Heart right ventricle (tissue), 16 donors: ENCODE results near the gene NPAS3. TPM values are rescaled to one million over a fixed set of nuclear protein-coding genes. Genes with fewer than 3 reads are reported as not detected.
A peak's percentile ranks its signal among the peaks of the same experiment; 100 is the strongest.

Experiments used
- ATAC-seq, 8 donors: fragments of 200-7000 bp; cut with Tn5 transposase; one replicate each; pipeline ENCODE4 v1.9.1; 2020; ENCODE audit warnings: mild to moderate bottlenecking in 8 of 8, moderate library complexity in 8 of 8, moderate number of reproducible peaks in 1 of 8
- DNase-seq, 2 donors: peaks; one replicate each; pipeline ENCODE4 v3.0.0-alpha.2; 2020
- H3K27ac ChIP-seq, 10 donors: fragments of 200-600 bp; sonication (generic) in 2 of 10; one replicate each; pipeline versions ENCODE4 v1.5.0 to v1.8.0; 2020 to 2022; ENCODE audit warnings: mild to moderate bottlenecking in 3 of 10
- H3K27me3 ChIP-seq, 7 donors: fragments of 200-600 bp; one replicate each; pipeline ENCODE4 v1.8.0; 2021 to 2022; ENCODE audit warnings: mild to moderate bottlenecking in 2 of 7
- H3K36me3 ChIP-seq, 9 donors: fragments of 200-600 bp; sonication (generic) in 1 of 9; one replicate each; pipeline versions ENCODE4 v1.5.0 to v1.8.0; 2020 to 2022; ENCODE audit warnings: mild to moderate bottlenecking in 2 of 9
- H3K4me1 ChIP-seq, 9 donors: fragments of 200-600 bp; sonication (generic) in 1 of 9; one replicate each; pipeline versions ENCODE4 v1.5.0 to v1.8.0; 2020 to 2022; ENCODE audit warnings: mild to moderate bottlenecking in 4 of 9
- H3K4me3 ChIP-seq, 10 donors: fragments of 200-600 bp; sonication (generic) in 2 of 10; one replicate each; pipeline versions ENCODE4 v1.5.0 to v1.8.0; 2020 to 2022; ENCODE audit warnings: mild to moderate bottlenecking in 7 of 10, moderate library complexity in 2 of 10
- H3K9me3 ChIP-seq, 11 donors: fragments of 200-600 bp in 10 of 11; sonication (generic) in 2 of 11; one replicate each; pipeline versions ENCODE4 v1.5.0 to v1.8.0; 2013 to 2022; ENCODE audit warnings: mild to moderate bottlenecking in 2 of 11, control low read depth in 1 of 11, moderate library complexity in 1 of 11
- CTCF ChIP-seq, 9 donors: fragments of 200-600 bp; sonication (generic) in 2 of 9; IDR thresholded peaks; one replicate each; pipeline versions ENCODE4 v1.5.0 to v1.8.0; 2021 to 2022; ENCODE audit warnings: antibody characterized with exemption in 9 of 9, mild to moderate bottlenecking in 5 of 9, moderate library complexity in 1 of 9
- WGBS, 2 donors: extraction: QIAGEN DNeasy Blood & Tissue Kit; methylation state at CpG; one replicate each; pipeline ENCODE4 v1.1.7; 2013; ENCODE audit warnings: inconsistent platforms in 1 of 2; 5-methylcytosine and 5-hydroxymethylcytosine counted together
- intact Hi-C, 10 donors: fragments of 100-400 bp; cut with DNase I; formaldehyde crosslinking; loops; one replicate each; pipeline versions ENCODE4 v1.11.1 to v1.14.2; 2022
- polyA plus RNA-seq, 2 donors: library from polyadenylated mRNA; stranded (reverse); fragments of 200-250 nt; gene quantifications; one replicate each; pipeline ENCODE4 v1.2.3, GENCODE V29; 2013
- total RNA-seq, 10 donors: library from RNA; stranded (reverse); fragmentation: NEBNext Ultra II Directional in 3 of 10; extraction: Animal tissue kit (Norgen Biotek cat#: 25700) in 3 of 10; gene quantifications; one replicate each; pipeline versions ENCODE4 v1.2.1 to v1.2.4, GENCODE V29; 2021 to 2023
- donor health status: Arrhythmogenic right ventricular cardiomyopathy.
- donor health status: ischemic (EF 13 %, LVEDD 7.1; RV severe dilation, severe dysfunction).
- donor health status: healthy with polysubstance abuse.
- donor health status: DM: no; HTN: yes; CAD: no.
- donor health status: DM: no; HTN: no; CAD: no.
- donor health status: ischemic (EF 25% LVEDD 6.9; RV normal size, moderate dysfunction).
- donor health status: ischemic (EF 25% LVEDD 5.7; RV mildly dilated, moderate dysfunction).
- donor health status: healthy.
- donor health status: DM: yes; HTN: yes; CAD: no.
- donor health status: Ischemic cardiomyopathy.
- donor health status: ischemic (EF 35%, LVEDD 5.7; RV mildly dilated, moderate dysfunction).
- donor health status: nonischemic (EF 11% LVEDD 7.7; RV severe dilation, severe dysfunction).
- donor health status: DM: yes; HTN: yes; CAD: no.
- donor health status: PGD.
- donor health status: ischemic (EF 29% LVEDD 5.4; RV normal size, mild dysfunction).
- donor health status: nonischemic (EF 23%, LVEDD 6.1; RV moderate dilation, normal function).

NPAS3 gene
- total and polyA plus RNA-seq, 12 donors, result 0.12 to 2.8 (median 0.99) TPM

GRCh38 chr14:33848706-33849454, 910.2 kb downstream of the NPAS3 start:
- Histone ChIP-seq H3K4me3 (no peak overlapping the region), H3K9me3 (no peaks in the 10 kb centered on the region), H3K27ac (no peak overlapping the region), H3K36me3 (no peaks in the 10 kb centered on the region), H3K4me1 (peaks cover 0 to 11% (median 3%) of the 10 kb centered on the region in 9 donors), H3K27me3 (no peaks in the 10 kb centered on the region)
- TF ChIP-seq CTCF (IDR thresholded peaks at IDR 0.05), result peak; percentile 56 to 81 (median 75)
- WGBS, 2 donors, result 57 to 59% methylated on average over 8 of the region's 8 CpGs
- ATAC-seq (peak; percentile 78 to 95 (median 92)), DNase-seq (peak; percentile 51 to 71)
- intact Hi-C loops, result loop anchor here in 6 of 10 donors (1.0 to 10.0 kb wide), 8 partner anchors 96 to 456 kb away; partner anchors contain the start of gene EGLN3 (in 1 of the 6)

GRCh38 chr14:33849455-33849801, 910.7 kb downstream of the NPAS3 start:
- no peaks in the 10 kb centered on the region for H3K27me3 ChIP-seq
- H3K4me1 ChIP-seq, result peaks cover 0 to 11% (median 3%) of the 10 kb centered on the region in 9 donors
- H3K27ac ChIP-seq, result no peak overlapping the region
- no peaks in the 10 kb centered on the region for H3K9me3 ChIP-seq
- intact Hi-C loops, result loop anchor here in 6 of 10 donors (1.0 to 10.0 kb wide), 8 partner anchors 95 to 455 kb away; partner anchors contain the start of gene EGLN3 (in 1 of the 6)
- no peaks in the 10 kb centered on the region for H3K36me3 ChIP-seq
- H3K4me3 ChIP-seq, result no peak overlapping the region
- ATAC-seq (no peak), DNase-seq (no peak)
- 100% methylated on average over 1 of the region's 1 CpG for WGBS, 2 donors
- no peak for TF ChIP-seq CTCF (IDR thresholded peaks at IDR 0.05)

GRCh38 chr14:33850826-33851225, 912.1 kb downstream of the NPAS3 start:
- 86 to 91% methylated on average over 7 of the region's 7 CpGs for WGBS, 2 donors
- H3K9me3 ChIP-seq, result no peaks in the 10 kb centered on the region
- no peaks in the 10 kb centered on the region for H3K36me3 ChIP-seq
- no peak for DNase-seq
- H3K27ac ChIP-seq, result no peak overlapping the region
- ATAC-seq, result peak in 1 of 8 donors; percentile 35
- H3K4me1 ChIP-seq, result peaks cover 0 to 11% (median 3%) of the 10 kb centered on the region in 9 donors
- no peak for TF ChIP-seq CTCF (IDR thresholded peaks at IDR 0.05)
- no peaks in the 10 kb centered on the region for H3K27me3 ChIP-seq
- intact Hi-C loops, result loop anchor here in 1 of 10 donors (10.0 kb wide), 1 partner anchor 94 kb away; no protein-coding TSS in a partner anchor
- no peak overlapping the region for H3K4me3 ChIP-seq

GRCh38 chr14:33851366-33851765, 912.7 kb downstream of the NPAS3 start:
- H3K36me3 ChIP-seq, result no peaks in the 10 kb centered on the region
- no peak overlapping the region for H3K27ac ChIP-seq
- no peaks in the 10 kb centered on the region for H3K9me3 ChIP-seq
- TF ChIP-seq CTCF (IDR thresholded peaks at IDR 0.05), result no peak
- ATAC-seq, result peak in 2 of 8 donors; percentile 25 to 31
- intact Hi-C loops, result loop anchor here in 1 of 10 donors (10.0 kb wide), 1 partner anchor 93 kb away; no protein-coding TSS in a partner anchor
- no peak overlapping the region for H3K4me3 ChIP-seq
- peaks cover 0 to 11% (median 3%) of the 10 kb centered on the region in 9 donors for H3K4me1 ChIP-seq
- no peaks in the 10 kb centered on the region for H3K27me3 ChIP-seq
- no peak for DNase-seq
- WGBS, 2 donors, result 66 to 75% methylated on average over 6 of the region's 6 CpGs
